Fibroblast of skin of left quadriceps (primary cell): ENCODE data around the gene WFIKKN2.
"Not testable (repeated sequence)": the region's sequence is repeated elsewhere in the genome, so short reads cannot be mapped to it uniquely, and the experiment has no call there.

Source experiments
- DNase-seq, 2 experiments: peaks; one replicate each; pipeline ENCODE4 v3.0.0-alpha.2; 2013; ENCODE audit warnings: low read depth in 2 of 2

The WFIKKN2 gene

GRCh38 chr17:50875074-50875473 lies 39.7 kb downstream of the WFIKKN2 start:
- no peak for DNase-seq

GRCh38 chr17:50877042-50877441 lies 41.7 kb downstream of the WFIKKN2 start:
- not testable (repeated sequence) for DNase-seq

- DNase-seq = no peak
These were observed 42.5 kb downstream of the WFIKKN2 start for GRCh38 chr17:50877838-50878237.

- DNase-seq = no peak
These were observed 43.7 kb downstream of the WFIKKN2 start for GRCh38 chr17:50879086-50879485.

- no peak for DNase-seq
These were observed 45.8 kb downstream of the WFIKKN2 start for GRCh38 chr17:50881182-50881581.

- DNase-seq = no peak
These were observed 47.5 kb downstream of the WFIKKN2 start for GRCh38 chr17:50882851-50883250.

- DNase-seq = no peak
These were observed 48.6 kb downstream of the WFIKKN2 start for GRCh38 chr17:50883850-50884438.

GRCh38 chr17:50884439-50885311 lies 49.3 kb downstream of the WFIKKN2 start:
- DNase-seq = no peak

GRCh38 chr17:50887705-50888245 lies 52.4 kb downstream of the WFIKKN2 start:
- no peak for DNase-seq

GRCh38 chr17:50889528-50890118 lies 54.2 kb downstream of the WFIKKN2 start:
- no peak for DNase-seq

- no peak for DNase-seq
These were observed 55.5 kb downstream of the WFIKKN2 start for GRCh38 chr17:50890675-50891516.

- no peak for DNase-seq
These were observed 56.2 kb downstream of the WFIKKN2 start for GRCh38 chr17:50891577-50891989.
